GM19468 (cell line): ENCODE results near the gene NACAD.

ENCODE experiments used
- ATAC-seq: cut with Tn5 transposase; IDR thresholded peaks from one replicate; pipeline ENCODE4 v1.9.1; 2021; ENCODE audit warnings: mild to moderate bottlenecking, moderate library complexity, moderate number of reproducible peaks; ENCODE audit not compliant: unreplicated experiment; ENCODE audit errors: extremely low read depth

NACAD gene

GRCh38 chr7:45092100-45092930 is 3.5 kb upstream of the NACAD start:
- no peak for ATAC-seq

GRCh38 chr7:45089341-45089891 is 647 bp upstream of the NACAD start:
- no peak for ATAC-seq

DNA sequence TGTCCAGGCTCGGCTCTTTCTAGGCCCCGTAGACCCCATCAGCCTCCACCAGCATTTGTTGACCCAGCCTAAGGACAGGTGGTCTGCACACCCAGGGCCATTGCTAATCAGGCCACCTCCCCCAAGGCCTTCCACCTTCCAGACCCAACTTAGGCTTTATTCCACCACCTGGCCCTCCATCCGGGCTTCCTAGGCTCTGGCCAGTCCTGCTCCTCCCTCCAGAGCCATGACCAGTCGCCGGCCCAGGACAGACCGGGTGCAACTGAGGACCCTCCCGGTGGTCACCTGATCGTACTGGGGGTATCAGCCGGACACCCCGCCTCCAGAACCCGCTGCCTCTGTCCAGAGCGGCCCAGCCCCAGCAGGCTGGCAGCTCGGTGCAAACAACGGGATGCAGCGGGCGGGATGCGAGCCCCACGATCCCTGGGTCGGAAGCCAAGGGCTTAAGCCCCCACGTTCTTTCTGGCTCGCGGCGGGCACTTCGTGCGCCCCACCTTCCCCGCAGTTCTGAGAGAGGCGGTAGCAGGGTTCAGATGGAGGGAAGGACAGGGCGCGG is 545 bp downstream of the NACAD start:
- ATAC-seq = no peak

GRCh38 chr7:45087301-45088145 is 1.2 kb downstream of the NACAD start:
- ATAC-seq = no peak

DNA sequence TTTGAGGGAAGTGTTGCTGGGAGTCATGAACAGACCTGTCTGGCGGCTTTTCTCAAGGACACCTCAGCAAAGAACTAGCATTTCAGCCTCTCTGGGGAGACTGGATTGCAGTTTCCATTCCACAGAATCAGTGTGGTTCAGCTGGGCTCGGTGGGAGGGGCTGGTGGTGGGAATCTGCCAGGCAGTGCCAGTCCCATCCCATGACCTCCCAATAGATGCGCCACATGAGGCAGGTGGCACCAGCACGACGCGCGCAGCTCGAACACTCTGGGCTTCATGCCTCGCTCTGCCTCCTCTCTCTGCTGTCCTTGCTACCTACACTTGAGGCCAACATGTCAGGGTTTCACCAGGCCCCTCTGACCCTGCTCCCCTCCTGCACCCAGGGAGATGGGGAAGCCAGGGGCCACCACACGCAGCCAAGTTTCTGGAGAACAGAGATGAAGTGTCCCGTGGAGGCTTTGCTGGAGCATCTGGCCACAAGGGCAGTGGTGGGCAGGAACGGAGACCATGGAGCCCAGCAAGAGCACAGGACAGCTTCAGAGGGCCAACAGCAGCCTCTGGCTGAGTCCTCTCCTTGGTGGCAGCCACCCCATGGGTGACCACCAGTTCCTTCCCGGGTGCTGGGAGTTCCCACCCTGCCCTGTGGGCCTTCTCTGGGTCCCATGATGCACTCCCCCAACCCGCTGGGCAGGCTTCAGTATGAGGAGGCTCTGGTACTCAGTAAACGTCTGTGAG is 2.3 kb downstream of the NACAD start:
- ATAC-seq = no peak

DNA sequence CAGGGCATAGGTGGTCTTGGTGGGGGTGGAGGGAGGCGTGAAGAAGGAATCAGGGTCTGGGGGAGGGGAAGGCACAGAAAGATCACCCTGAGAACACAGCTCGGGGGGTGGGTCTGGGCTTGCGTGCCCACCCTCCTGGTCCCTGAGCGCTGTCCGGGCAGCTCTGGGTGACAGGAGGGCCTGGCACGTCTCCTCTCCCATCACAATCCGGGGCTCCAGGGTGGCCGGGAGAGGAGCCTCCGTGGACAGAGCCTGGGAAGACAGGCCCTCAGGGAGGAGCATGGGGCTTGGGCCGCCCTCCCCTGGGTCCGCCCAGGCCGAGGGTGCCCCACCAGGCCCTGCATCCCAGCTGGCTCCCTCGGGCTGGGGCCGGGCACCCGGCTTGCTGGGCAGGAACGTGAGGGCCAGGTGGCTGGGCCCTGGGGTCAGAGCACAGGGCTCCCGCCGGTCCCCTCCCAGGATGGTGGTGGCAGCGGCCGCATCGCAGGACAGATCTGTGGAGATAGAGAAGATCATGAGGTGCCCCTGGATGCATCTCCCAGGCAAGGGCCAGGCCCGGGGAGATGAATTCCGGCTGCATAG is 3.1 kb downstream of the NACAD start:
- no peak for ATAC-seq

GRCh38 chr7:45084901-45085618 is 3.7 kb downstream of the NACAD start:
- ATAC-seq = no peak

- no peak for ATAC-seq
These were observed 4.4 kb downstream of the NACAD start for GRCh38 chr7:45084336-45084735.

DNA sequence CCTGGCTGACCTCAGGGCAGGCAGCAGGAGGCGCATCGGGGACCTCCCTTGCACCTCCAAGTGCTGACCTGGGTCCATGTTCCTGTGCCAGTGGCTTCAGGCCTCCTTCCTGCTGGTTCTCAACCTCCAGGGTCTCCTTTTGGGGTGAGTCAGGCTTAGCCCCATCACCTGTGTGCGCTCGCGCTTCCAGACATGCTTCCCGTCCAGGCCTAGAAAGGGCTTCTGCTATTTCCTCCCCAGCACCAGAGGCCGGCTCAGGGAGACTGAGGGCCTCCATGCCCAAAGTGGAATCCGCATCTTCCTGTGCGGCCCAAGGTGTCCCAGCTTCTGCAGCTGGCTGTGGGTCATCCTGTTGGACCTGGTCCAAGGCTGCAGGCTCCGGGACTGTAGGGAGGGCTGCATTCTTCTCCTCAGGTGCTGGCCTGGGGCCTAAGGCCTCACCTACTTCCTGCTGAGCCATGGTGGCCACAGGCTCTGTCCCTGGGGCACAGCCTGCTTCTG is 5.9 kb downstream of the NACAD start:
- ATAC-seq = no peak

DNA sequence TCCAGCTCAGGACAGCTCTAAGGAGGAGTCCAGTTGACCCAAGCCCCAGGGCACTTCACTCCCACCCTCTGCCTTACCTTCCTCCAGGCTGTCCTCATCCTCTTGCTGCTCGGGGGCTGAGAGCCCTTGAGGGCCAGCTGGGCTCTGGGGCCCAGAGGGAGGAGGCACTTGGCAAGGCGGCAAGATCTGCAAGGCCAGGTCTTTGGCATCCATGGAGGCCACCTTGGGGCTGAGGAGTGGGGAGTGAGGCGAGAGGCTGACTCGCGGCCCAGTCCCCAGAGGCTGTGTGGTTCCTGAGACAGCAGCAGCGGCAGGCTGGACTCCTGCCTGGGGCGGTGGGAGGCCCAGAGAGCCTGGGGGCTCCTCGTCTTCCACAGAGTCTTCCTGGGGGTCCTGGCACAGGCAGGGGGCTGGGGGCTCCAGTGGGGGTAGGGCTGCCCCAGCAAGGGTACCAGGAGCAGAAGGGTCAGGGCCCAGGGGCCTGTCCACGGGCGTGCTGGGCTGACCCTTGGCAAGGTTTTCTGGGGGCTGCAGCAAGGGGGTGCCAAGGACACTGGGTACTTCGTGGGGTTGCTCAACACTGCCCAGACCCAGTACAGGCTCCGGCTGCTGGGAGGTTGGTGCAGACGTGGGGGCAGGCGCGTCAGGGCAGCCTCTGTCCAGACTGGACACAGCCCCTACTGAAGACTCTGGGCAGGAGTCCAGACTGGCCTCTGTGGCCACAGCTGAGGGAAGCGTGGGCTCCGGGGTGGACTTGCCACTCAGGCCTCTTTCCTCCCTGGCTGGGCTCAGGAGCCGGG is 6.5 kb downstream of the NACAD start:
- no peak for ATAC-seq

DNA sequence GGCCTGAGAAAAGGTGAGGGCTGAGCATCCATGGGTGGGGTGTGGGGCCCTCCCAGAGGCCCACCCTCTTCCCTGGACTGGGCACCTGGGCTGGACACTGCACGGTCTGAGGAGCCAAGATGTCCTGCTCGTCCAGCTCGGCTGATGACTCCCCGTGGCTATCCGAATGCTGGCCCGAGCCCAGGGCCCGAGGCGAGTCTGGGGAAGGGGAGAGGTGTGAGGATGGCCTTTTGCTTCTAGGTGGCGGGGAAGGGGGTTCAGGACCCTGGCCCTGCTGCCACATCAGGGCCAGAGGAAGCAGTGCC is 7.1 kb downstream of the NACAD start:
- ATAC-seq = no peak

GRCh38 chr7:45080958-45081669 is 7.7 kb downstream of the NACAD start:
- ATAC-seq = no peak

GRCh38 chr7:45080265-45080957 is 8.4 kb downstream of the NACAD start:
- no peak for ATAC-seq

- ATAC-seq = no peak
These were observed 10.6 kb downstream of the NACAD start for GRCh38 chr7:45078125-45078681.

GRCh38 chr7:45077579-45077978 is 11.2 kb downstream of the NACAD start:
- ATAC-seq = no peak

- ATAC-seq = no peak
These were observed 11.8 kb downstream of the NACAD start for GRCh38 chr7:45076946-45077345.
